HEK293 (cell line): ENCODE measurements around the gene HK2.

Experiments
- CTCF ChIA-PET: fragments of 350-600 bp; formaldehyde crosslinking; extraction: SDS; loops from one replicate; lab custom pipeline; 2021; ENCODE audit warnings: antibody characterized with exemption; lab: Yijun Ruan, JAX
- POLR2A ChIA-PET: fragments of 300-600 bp; formaldehyde crosslinking; extraction: SDS; loops from one replicate; lab custom pipeline; 2020; ENCODE audit warnings: antibody characterized with exemption, inconsistent platforms; lab: Yijun Ruan, JAX
- H3K27ac ChIP-seq: fragments of 200-500 bp; sonication (Bioruptor generic); 2 replicates; pipeline ENCODE4 v1.5.1; 2014; ENCODE audit warnings: low read depth, low read length, control low read depth, inconsistent platforms; ENCODE audit errors: extremely low read depth
- H3K36me3 ChIP-seq, 2 experiments: fragments of 200-500 bp in 1 of 2; sonication (Bioruptor generic) in 1 of 2; 1 replicate in 1 of 2; 2 replicates in 1 of 2; pipeline ENCODE4 v1.5.1; 2014 to 2017; ENCODE audit warnings: inconsistent platforms in 2 of 2, low read length in 2 of 2; ENCODE audit not compliant: control insufficient read depth in 2 of 2, insufficient read depth in 1 of 2
- H3K4me1 ChIP-seq: fragments of 200-500 bp; sonication (Bioruptor generic); 2 replicates; pipeline ENCODE4 v1.5.1; 2014; ENCODE audit warnings: mild to moderate bottlenecking, low read length, inconsistent platforms; ENCODE audit not compliant: control insufficient read depth, insufficient read depth
- H3K4me3 ChIP-seq: 2 replicates; pipeline ENCODE4 v1.5.1; 2011; ENCODE audit warnings: low read depth, mild to moderate bottlenecking, control low read depth, low read length, moderate library complexity
- H3K9me3 ChIP-seq: fragments of 200-500 bp; sonication (Bioruptor generic); 2 replicates; pipeline ENCODE4 v1.5.1; 2014; ENCODE audit warnings: low read depth, low read length, inconsistent platforms; ENCODE audit not compliant: control insufficient read depth, insufficient read depth
- GLI4 ChIP-seq: fragments of 450-650 bp; formaldehyde crosslinking; IDR thresholded peaks from 2 replicates; pipeline ENCODE4 v1.5.1; 2016; ENCODE audit warnings: missing biosample characterization, missing genetic modification characterization
- MYNN ChIP-seq: fragments of 450-650 bp; formaldehyde crosslinking; IDR thresholded peaks from 2 replicates; pipeline ENCODE4 v1.5.1; 2016; ENCODE audit warnings: missing biosample characterization, missing genetic modification characterization, borderline replicate concordance
- PRDM10 ChIP-seq: fragments of 450-650 bp; formaldehyde crosslinking; IDR thresholded peaks from 2 replicates; pipeline ENCODE4 v1.5.1; 2016; ENCODE audit warnings: missing biosample characterization, missing genetic modification characterization
- ZBTB11 ChIP-seq: fragments of 450-650 bp; formaldehyde crosslinking; conservative IDR thresholded peaks from 2 replicates; pipeline ENCODE4 v1.5.1; 2016; ENCODE audit warnings: low read depth, missing biosample characterization, missing genetic modification characterization
- ZBTB49 ChIP-seq: fragments of 450-650 bp; formaldehyde crosslinking; IDR thresholded peaks from 2 replicates; pipeline ENCODE4 v1.5.1; 2016; ENCODE audit warnings: missing biosample characterization, missing genetic modification characterization, low read depth
- ZBTB8A ChIP-seq: fragments of 450-650 bp; formaldehyde crosslinking; IDR thresholded peaks from 2 replicates; pipeline ENCODE4 v1.5.1; 2016; ENCODE audit warnings: missing biosample characterization, missing genetic modification characterization
- ZFHX2 ChIP-seq: fragments of 450-650 bp; formaldehyde crosslinking; conservative IDR thresholded peaks from 2 replicates; pipeline ENCODE4 v1.5.1; 2016; ENCODE audit warnings: missing biosample characterization, missing genetic modification characterization
- ZNF18 ChIP-seq: fragments of 450-650 bp; formaldehyde crosslinking; IDR thresholded peaks from 2 replicates; pipeline ENCODE4 v1.5.1; 2016; ENCODE audit warnings: missing biosample characterization, missing genetic modification characterization
- ZNF221 ChIP-seq: fragments of 450-650 bp; formaldehyde crosslinking; IDR thresholded peaks from 2 replicates; pipeline ENCODE4 v1.5.1; 2017; ENCODE audit warnings: missing biosample characterization, missing genetic modification characterization, borderline replicate concordance
- ZNF501 ChIP-seq: fragments of 450-650 bp; formaldehyde crosslinking; IDR thresholded peaks from 2 replicates; pipeline ENCODE4 v1.5.1; 2016; ENCODE audit warnings: missing biosample characterization, missing genetic modification characterization
- ZNF521 ChIP-seq: fragments of 450-650 bp; formaldehyde crosslinking; IDR thresholded peaks from 2 replicates; pipeline ENCODE4 v1.5.1; 2017; ENCODE audit warnings: missing biosample characterization, mild to moderate bottlenecking, missing genetic modification characterization
- ZNF530 ChIP-seq: fragments of 450-650 bp; formaldehyde crosslinking; IDR thresholded peaks from 2 replicates; pipeline ENCODE4 v1.5.1; 2016; ENCODE audit warnings: low read depth, missing biosample characterization, missing genetic modification characterization
- ZNF654 ChIP-seq: fragments of 450-650 bp; formaldehyde crosslinking; IDR thresholded peaks from 2 replicates; pipeline ENCODE4 v1.5.1; 2016; ENCODE audit warnings: low read depth, missing biosample characterization, missing genetic modification characterization
- ZNF777 ChIP-seq: fragments of 450-650 bp; formaldehyde crosslinking; IDR thresholded peaks from 2 replicates; pipeline ENCODE4 v1.5.1; 2017; ENCODE audit warnings: missing biosample characterization, missing genetic modification characterization, borderline replicate concordance

Gene HK2

GRCh38 chr2:74856599-74856998 lies 22.7 kb downstream of the HK2 start (continued):
- no peak for TF ChIP-seq PRDM10 (tag by site-specific recombination)
- no peak for TF ChIP-seq ZNF221 (tag by site-specific recombination)
- TF ChIP-seq ZBTB11 (tag by site-specific recombination), result no peak
- no peak for TF ChIP-seq ZBTB49 (tag by site-specific recombination)
- TF ChIP-seq ZNF654 (tag by site-specific recombination), result no peak
- no peak for TF ChIP-seq ZFHX2 (tag by site-specific recombination)
- TF ChIP-seq ZNF777 (tag by site-specific recombination), result no peak
- no peak for TF ChIP-seq GLI4 (tag by site-specific recombination)
- TF ChIP-seq ZNF530 (tag by site-specific recombination), result no peak
- TF ChIP-seq ZNF501 (tag by site-specific recombination), result no peak
- TF ChIP-seq ZNF521 (tag by site-specific recombination), result no peak

GRCh38 chr2:74857215-74857614 lies 23.3 kb downstream of the HK2 start:
- H3K4me3 ChIP-seq, result no peak overlapping the region
- no peak for TF ChIP-seq ZBTB8A (tag by site-specific recombination)
- TF ChIP-seq ZBTB49 (tag by site-specific recombination), result no peak
- no peak for TF ChIP-seq ZNF18 (tag by site-specific recombination)
- TF ChIP-seq MYNN (tag by site-specific recombination), result no peak
- H3K4me1 ChIP-seq, result peaks cover 8% of the 10 kb centered on the region
- peaks cover 0 to 5% of the 10 kb centered on the region in 2 experiments; a peak in 2 of 3 replicates for H3K36me3 ChIP-seq
- POLR2A ChIA-PET, result no interaction called here
- H3K9me3 ChIP-seq, result no peaks in the 10 kb centered on the region
- H3K27ac ChIP-seq, result no peak overlapping the region
- CTCF ChIA-PET, result interaction anchor here (0.6 kb wide), 1 partner anchor 18 kb away, joined by 3 read pairs; no protein-coding TSS in a partner anchor
